Naive thymus-derived CD4-positive, alpha-beta T cell (primary cell): ENCODE results near the gene MYH2. TPM values are rescaled to one million over a fixed set of nuclear protein-coding genes. Genes with fewer than 3 reads are reported as not detected.
"Not testable (repeated sequence)": the region's sequence is repeated elsewhere in the genome, so short reads cannot be mapped to it uniquely, and the experiment has no call there.

Experiments
- ATAC-seq: fragments of 150-1000 bp; cut with Tn5 transposase; 2 replicates; pipeline ENCODE4 v1.10.0; 2021; ENCODE audit warnings: mild to moderate bottlenecking, moderate library complexity
- CTCF ChIA-PET: fragments of 350-600 bp; sonication (Branson Sonifier 250); formaldehyde crosslinking; loops from one replicate; lab custom pipeline; 2021; ENCODE audit warnings: antibody characterized with exemption; lab: Charles Lee
- POLR2A ChIA-PET: fragments of 350-600 bp; sonication (Branson Sonifier 250); formaldehyde crosslinking; loops from one replicate; lab custom pipeline; 2021; ENCODE audit warnings: antibody characterized with exemption, inconsistent platforms; lab: Charles Lee
- DNase-seq, 9 donors: peaks; one replicate each; pipeline versions ENCODE4 v3.0.0 to v3.0.0-alpha.2; 2020 to 2022; ENCODE audit warnings: mixed read lengths in 1 of 9
- H3K27ac ChIP-seq: one replicate; pipeline ENCODE4 v1.7.0; 2013; ENCODE audit warnings: mild to moderate bottlenecking, low read depth, low read length, moderate library complexity
- H3K27me3 ChIP-seq, 2 donors: one replicate each; pipeline ENCODE4 v1.7.0; 2013; ENCODE audit warnings: low read length in 2 of 2, mild to moderate bottlenecking in 2 of 2, moderate library complexity in 2 of 2; ENCODE audit not compliant: control insufficient read depth in 2 of 2, insufficient read depth in 2 of 2
- H3K36me3 ChIP-seq, 3 experiments: 1 replicate in 2 of 3; 2 replicates in 1 of 3; pipeline ENCODE4 v1.7.0; 2013; ENCODE audit warnings: low read length in 3 of 3, mild to moderate bottlenecking in 3 of 3, moderate library complexity in 1 of 3; ENCODE audit not compliant: insufficient read depth in 3 of 3, control insufficient read depth in 2 of 3
- H3K4me1 ChIP-seq, 2 donors: one replicate each; pipeline ENCODE4 v1.7.0; 2013; ENCODE audit warnings: low read length in 2 of 2, mild to moderate bottlenecking in 2 of 2, moderate library complexity in 1 of 2; ENCODE audit not compliant: control insufficient read depth in 2 of 2, insufficient read depth in 2 of 2
- H3K4me3 ChIP-seq: 2 replicates; pipeline ENCODE4 v1.7.0; 2013; ENCODE audit warnings: mild to moderate bottlenecking, low read length
- H3K9me3 ChIP-seq, 3 experiments: 1 replicate in 2 of 3; 2 replicates in 1 of 3; pipeline ENCODE4 v1.7.0; 2013; ENCODE audit warnings: low read length in 3 of 3; ENCODE audit not compliant: control insufficient read depth in 2 of 3
- H3K27ac Mint-ChIP-seq, 9 donors: one replicate each; pipeline ENCODE4 v1.8.0; 2020 to 2022; ENCODE audit warnings: mixed read lengths in 9 of 9, mild to moderate bottlenecking in 8 of 9, moderate library complexity in 5 of 9, inconsistent platforms in 2 of 9
- H3K27me3 Mint-ChIP-seq, 5 donors: one replicate each; pipeline ENCODE4 v1.8.0; 2021 to 2022; ENCODE audit warnings: mixed read lengths in 5 of 5, mild to moderate bottlenecking in 1 of 5
- H3K36me3 Mint-ChIP-seq, 5 donors: one replicate each; pipeline ENCODE4 v1.8.0; 2020 to 2022; ENCODE audit warnings: mixed read lengths in 5 of 5, mild to moderate bottlenecking in 3 of 5, inconsistent platforms in 1 of 5
- H3K4me1 Mint-ChIP-seq, 7 donors: one replicate each; pipeline ENCODE4 v1.8.0; 2020 to 2022; ENCODE audit warnings: mixed read lengths in 7 of 7, mild to moderate bottlenecking in 3 of 7, inconsistent platforms in 1 of 7
- H3K4me3 Mint-ChIP-seq, 10 donors: one replicate each; pipeline ENCODE4 v1.8.0; 2020 to 2022; ENCODE audit warnings: mild to moderate bottlenecking in 10 of 10, mixed read lengths in 10 of 10, moderate library complexity in 6 of 10, inconsistent platforms in 2 of 10
- H3K9me3 Mint-ChIP-seq, 11 donors: one replicate each; pipeline ENCODE4 v1.8.0; 2020 to 2022; ENCODE audit warnings: mixed read lengths in 11 of 11, mild to moderate bottlenecking in 4 of 11, inconsistent platforms in 1 of 11, moderate library complexity in 1 of 11
- intact Hi-C, 2 donors: fragments of 100-400 bp; cut with micrococcal nuclease; formaldehyde crosslinking; loops; one replicate each; pipeline ENCODE4 v1.15.1; 2023
- polyA plus RNA-seq, 2 donors: library from polyadenylated mRNA; unstranded; fragments of 300-500 nt; fragmentation: Illumina TruSeq; gene quantifications; one replicate each; pipeline ENCODE4 v1.2.3, GENCODE V29; 2021
- total RNA-seq, 6 experiments: library from RNA in 5 of 6; stranded (reverse) in 5 of 6; gene quantifications; 1 replicate in 5 of 6; 2 replicates in 1 of 6; pipeline ENCODE4 v1.2.3 and lab custom pipeline; 2021 to 2026

MYH2 gene
- total and polyA plus RNA-seq, 7 experiments from 2014 or later, result not detected

GRCh38 chr17:10547351-10547750, 2.1 kb downstream of the MYH2 start:
- DNase-seq (no peak), ATAC-seq (no peak)
- H3K27ac Mint-ChIP-seq, result no peak overlapping the region
- H3K4me3 ChIP-seq, result no peak overlapping the region
- H3K27me3 ChIP-seq, result no peaks in the 10 kb centered on the region
- H3K4me1 ChIP-seq, result no peaks in the 10 kb centered on the region
- ChIA-PET POLR2A (no interaction called here), CTCF (no interaction called here)
- peaks cover 0 to 33% (median 21%) of the 10 kb centered on the region in 5 donors for H3K27me3 Mint-ChIP-seq
- peaks cover 0 to 1% (median 0%) of the 10 kb centered on the region in 3 experiments for H3K9me3 ChIP-seq
- no peak overlapping the region for H3K4me3 Mint-ChIP-seq
- H3K4me1 Mint-ChIP-seq, result no peaks in the 10 kb centered on the region
- intact Hi-C loops, result no loop called here
- H3K27ac ChIP-seq, result no peak overlapping the region
- H3K36me3 ChIP-seq, result no peaks in the 10 kb centered on the region
- H3K36me3 Mint-ChIP-seq, result no peaks in the 10 kb centered on the region
- H3K9me3 Mint-ChIP-seq, result peaks cover 0 to 8% (median 1%) of the 10 kb centered on the region in 11 donors

DNA sequence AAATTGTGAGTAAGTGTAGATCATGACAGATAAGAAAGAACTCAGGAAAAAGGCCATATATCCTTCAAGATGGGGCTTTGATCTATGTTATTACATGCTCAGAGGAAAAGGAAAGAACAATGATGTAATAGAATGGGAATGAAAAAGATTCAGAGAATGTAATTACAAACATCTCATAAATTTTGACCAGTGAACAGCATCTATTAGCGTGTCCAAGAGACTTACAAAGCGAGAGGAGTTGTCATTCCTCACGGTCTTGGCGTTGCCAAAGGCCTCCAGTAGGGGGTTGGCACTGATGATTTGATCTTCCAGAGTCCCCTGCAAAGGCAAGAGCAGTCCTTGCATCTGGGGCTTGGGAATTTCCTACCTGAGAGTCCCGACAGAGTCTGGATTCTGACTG, 6.0 kb downstream of the MYH2 start:
- POLR2A ChIA-PET, DNase-seq: not testable (repeated sequence)
- H3K9me3 Mint-ChIP-seq, result peaks cover 0 to 37% (median 14%) of the 10 kb centered on the region in 11 donors

GRCh38 chr17:10541179-10541578, 8.3 kb downstream of the MYH2 start:
- H3K4me3 ChIP-seq, H3K27me3 Mint-ChIP-seq, POLR2A ChIA-PET, H3K27ac ChIP-seq, H3K27ac Mint-ChIP-seq, ATAC-seq, H3K27me3 ChIP-seq, intact Hi-C loops, DNase-seq, CTCF ChIA-PET, H3K36me3 ChIP-seq, H3K4me1 ChIP-seq, H3K36me3 Mint-ChIP-seq, H3K4me3 Mint-ChIP-seq, H3K4me1 Mint-ChIP-seq, H3K9me3 ChIP-seq: not testable (repeated sequence)
- H3K9me3 Mint-ChIP-seq, result peaks cover 0 to 37% (median 14%) of the 10 kb centered on the region in 11 donors

More for the DNA sequence above, 6.0 kb downstream of the MYH2 start:
- H3K27ac Mint-ChIP-seq, H3K4me1 ChIP-seq, H3K4me1 Mint-ChIP-seq, H3K9me3 ChIP-seq, H3K27ac ChIP-seq, CTCF ChIA-PET, H3K4me3 ChIP-seq, H3K36me3 Mint-ChIP-seq, intact Hi-C loops, ATAC-seq, H3K4me3 Mint-ChIP-seq, H3K36me3 ChIP-seq, H3K27me3 ChIP-seq: not testable (repeated sequence)
- H3K27me3 Mint-ChIP-seq, result peaks cover 0 to 16% (median 7%) of the 10 kb centered on the region in 5 donors

- H3K9me3 Mint-ChIP-seq, result peaks cover 0 to 3% (median 0%) of the 10 kb centered on the region in 11 donors
- peaks cover 0 to 30% (median 13%) of the 10 kb centered on the region in 5 donors for H3K27me3 Mint-ChIP-seq
- Histone ChIP-seq H3K36me3 (no peaks in the 10 kb centered on the region), H3K9me3 (no peaks in the 10 kb centered on the region), H3K27ac (no peak overlapping the region), H3K4me3 (no peak overlapping the region), H3K27me3 (no peaks in the 10 kb centered on the region), H3K4me1 (no peaks in the 10 kb centered on the region)
- DNase-seq (no peak), ATAC-seq (no peak)
- H3K4me3 Mint-ChIP-seq, result no peak overlapping the region
- H3K36me3 Mint-ChIP-seq, result no peaks in the 10 kb centered on the region
- ChIA-PET POLR2A (no interaction called here), CTCF (no interaction called here)
- intact Hi-C loops, result no loop called here
- H3K27ac Mint-ChIP-seq, result no peak overlapping the region
- no peaks in the 10 kb centered on the region for H3K4me1 Mint-ChIP-seq
Measured at GRCh38 chr17:10532026-10532425, 17.4 kb downstream of the MYH2 start.

GRCh38 chr17:10527419-10527818, 22.0 kb downstream of the MYH2 start:
- Histone ChIP-seq H3K27ac (no peak overlapping the region), H3K36me3 (no peaks in the 10 kb centered on the region), H3K9me3 (no peaks in the 10 kb centered on the region), H3K4me1 (no peaks in the 10 kb centered on the region), H3K27me3 (no peaks in the 10 kb centered on the region), H3K4me3 (no peak overlapping the region)
- Mint-ChIP-seq H3K4me3 (no peak overlapping the region), H3K9me3 (peaks cover 0 to 15% (median 2%) of the 10 kb centered on the region in 11 donors), H3K27ac (no peak overlapping the region), H3K27me3 (peaks cover 0 to 27% (median 15%) of the 10 kb centered on the region in 5 donors), H3K4me1 (no peaks in the 10 kb centered on the region), H3K36me3 (peaks cover 0 to 5% (median 0%) of the 10 kb centered on the region in 5 donors)
- ChIA-PET CTCF (no interaction called here), POLR2A (no interaction called here)
- DNase-seq, result no peak
- intact Hi-C loops, result no loop called here
- no peak for ATAC-seq

GRCh38 chr17:10526517-10526916, 22.9 kb downstream of the MYH2 start:
- no peak overlapping the region for H3K27ac ChIP-seq
- intact Hi-C loops, result no loop called here
- no peak overlapping the region for H3K4me3 Mint-ChIP-seq
- ATAC-seq (no peak), DNase-seq (no peak)
- H3K9me3 Mint-ChIP-seq, result peaks cover 0 to 15% (median 2%) of the 10 kb centered on the region in 11 donors
- peaks cover 0 to 5% (median 0%) of the 10 kb centered on the region in 5 donors for H3K36me3 Mint-ChIP-seq
- no peaks in the 10 kb centered on the region for H3K9me3 ChIP-seq
- H3K36me3 ChIP-seq, result no peaks in the 10 kb centered on the region
- H3K27me3 ChIP-seq, result no peaks in the 10 kb centered on the region
- no peaks in the 10 kb centered on the region for H3K4me1 Mint-ChIP-seq
- no peaks in the 10 kb centered on the region for H3K4me1 ChIP-seq
- peaks cover 0 to 27% (median 14%) of the 10 kb centered on the region in 5 donors for H3K27me3 Mint-ChIP-seq
- no peak overlapping the region for H3K4me3 ChIP-seq
- ChIA-PET POLR2A (no interaction called here), CTCF (no interaction called here)
- H3K27ac Mint-ChIP-seq, result no peak overlapping the region

DNA sequence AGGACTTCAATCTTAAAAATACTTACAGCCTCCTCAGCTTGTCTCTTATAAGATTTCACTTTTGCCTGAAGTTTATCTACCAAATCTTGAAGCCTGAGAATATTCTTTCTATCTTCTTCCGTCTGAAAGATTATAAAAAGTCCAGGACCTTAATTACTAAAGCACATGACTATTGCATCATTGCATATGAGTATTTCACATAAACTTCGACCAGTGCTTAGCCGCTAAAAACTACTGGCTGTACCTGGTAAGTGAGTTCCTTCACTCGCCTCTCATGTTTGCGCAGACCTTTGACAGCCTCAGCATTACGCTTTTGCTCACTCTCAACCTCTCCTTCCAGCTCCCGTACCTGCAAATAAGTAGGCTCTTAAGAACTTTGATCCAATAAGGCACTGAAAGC, 26.4 kb downstream of the MYH2 start:
- intact Hi-C loops, result no loop called here
- H3K27me3 ChIP-seq, result no peaks in the 10 kb centered on the region
- ATAC-seq (no peak), DNase-seq (no peak)
- H3K27ac ChIP-seq, result no peak overlapping the region
- H3K4me1 ChIP-seq, result no peaks in the 10 kb centered on the region
- Mint-ChIP-seq H3K4me1 (no peaks in the 10 kb centered on the region), H3K27me3 (peaks cover 0 to 16% (median 7%) of the 10 kb centered on the region in 5 donors), H3K36me3 (peaks cover 0 to 5% (median 0%) of the 10 kb centered on the region in 5 donors), H3K9me3 (peaks cover 0 to 15% (median 2%) of the 10 kb centered on the region in 11 donors), H3K4me3 (no peak overlapping the region), H3K27ac (no peak overlapping the region)
- H3K4me3 ChIP-seq, result no peak overlapping the region
- H3K36me3 ChIP-seq, result no peaks in the 10 kb centered on the region
- H3K9me3 ChIP-seq, result no peaks in the 10 kb centered on the region
- ChIA-PET CTCF (no interaction called here), POLR2A (no interaction called here)
